ENCODE data around the gene NCR1.

NCR1 gene

GRCh38 chr19:54877471-54877870 is 28.5 kb upstream of the NCR1 start:
- TF ChIP-seq EZH2phosphoT487 (IDR thresholded peaks at IDR 0.05; ENCODE audit: borderline replicate concordance): no peak
- no peak for TF ChIP-seq CTCF (conservative IDR thresholded peaks at IDR 0.05; ENCODE audit: low read length)
- Histone ChIP-seq H3K79me2 (ENCODE audit: insufficient read depth, low read length) (no peaks in the 10 kb centered on the region), H2AFZ (ENCODE audit: low read length) (no peak overlapping the region), H3K36me3 (ENCODE audit: insufficient read depth, low read length) (no peaks in the 10 kb centered on the region), H3K9me3 (ENCODE audit: insufficient read depth, low read depth, low read length) (no peaks in the 10 kb centered on the region), H3K4me3 (ENCODE audit: low read length, poor library complexity, severe bottlenecking) (no peak overlapping the region), H4K20me1 (ENCODE audit: insufficient read depth, low read length, poor library complexity, severe bottlenecking) (no peaks in the 10 kb centered on the region), H3K9me2 (replicated peaks; ENCODE audit: low read depth, low read length) (no peaks in the 10 kb centered on the region), H3K27me3 (ENCODE audit: insufficient read depth, low read length, poor library complexity, severe bottlenecking) (no peaks in the 10 kb centered on the region), H3K9ac (ENCODE audit: low read depth, low read length, poor library complexity, severe bottlenecking) (no peak overlapping the region), H3F3A (ENCODE audit: low read depth) (no peaks in the 10 kb centered on the region), H3K4me1 (ENCODE audit: insufficient read depth, low read length, poor library complexity, severe bottlenecking) (no peaks in the 10 kb centered on the region), H3K4me2 (ENCODE audit: low read depth, low read length, poor library complexity, severe bottlenecking) (no peak overlapping the region)

- Histone ChIP-seq H3K27me3 (ENCODE audit: insufficient read depth, low read length, poor library complexity, severe bottlenecking) (no peaks in the 10 kb centered on the region), H3K9ac (ENCODE audit: low read depth, low read length, poor library complexity, severe bottlenecking) (no peak overlapping the region), H3K4me2 (ENCODE audit: low read depth, low read length, poor library complexity, severe bottlenecking) (no peak overlapping the region), H3K36me3 (ENCODE audit: insufficient read depth, low read length) (no peaks in the 10 kb centered on the region), H3K4me3 (ENCODE audit: low read length, poor library complexity, severe bottlenecking) (no peak overlapping the region), H2AFZ (ENCODE audit: low read length) (no peak overlapping the region), H4K20me1 (ENCODE audit: insufficient read depth, low read length, poor library complexity, severe bottlenecking) (no peaks in the 10 kb centered on the region), H3F3A (ENCODE audit: low read depth) (no peaks in the 10 kb centered on the region), H3K9me3 (ENCODE audit: insufficient read depth, low read depth, low read length) (no peaks in the 10 kb centered on the region), H3K4me1 (ENCODE audit: insufficient read depth, low read length, poor library complexity, severe bottlenecking) (no peaks in the 10 kb centered on the region), H3K9me2 (replicated peaks; ENCODE audit: low read depth, low read length) (no peaks in the 10 kb centered on the region), H3K79me2 (ENCODE audit: insufficient read depth, low read length) (no peaks in the 10 kb centered on the region)
- TF ChIP-seq EZH2phosphoT487 (IDR thresholded peaks at IDR 0.05; ENCODE audit: borderline replicate concordance) (no peak), CTCF (conservative IDR thresholded peaks at IDR 0.05; ENCODE audit: low read length) (no peak)
These were observed 24.1 kb upstream of the NCR1 start for GRCh38 chr19:54881884-54882283.

GRCh38 chr19:54882758-54883157 is 23.2 kb upstream of the NCR1 start:
- H3K36me3 ChIP-seq (ENCODE audit: insufficient read depth, low read length): no peaks in the 10 kb centered on the region
- H3K27me3 ChIP-seq (ENCODE audit: insufficient read depth, low read length, poor library complexity, severe bottlenecking): no peaks in the 10 kb centered on the region
- H4K20me1 ChIP-seq (ENCODE audit: insufficient read depth, low read length, poor library complexity, severe bottlenecking): no peaks in the 10 kb centered on the region
- H3K4me2 ChIP-seq (ENCODE audit: low read depth, low read length, poor library complexity, severe bottlenecking): peak overlapping the region; percentile 61
- no peak overlapping the region for H3K4me3 ChIP-seq (ENCODE audit: low read length, poor library complexity, severe bottlenecking)
- H3K9me3 ChIP-seq (ENCODE audit: insufficient read depth, low read depth, low read length): no peaks in the 10 kb centered on the region
- H3K4me1 ChIP-seq (ENCODE audit: insufficient read depth, low read length, poor library complexity, severe bottlenecking): no peaks in the 10 kb centered on the region
- no peaks in the 10 kb centered on the region for H3K79me2 ChIP-seq (ENCODE audit: insufficient read depth, low read length)
- H3K9ac ChIP-seq (ENCODE audit: low read depth, low read length, poor library complexity, severe bottlenecking): peak overlapping the region; percentile 56
- H2AFZ ChIP-seq (ENCODE audit: low read length): peak overlapping the region; percentile 80
- no peaks in the 10 kb centered on the region for H3F3A ChIP-seq (ENCODE audit: low read depth)
- no peaks in the 10 kb centered on the region for H3K9me2 ChIP-seq (replicated peaks; ENCODE audit: low read depth, low read length)
- TF ChIP-seq EZH2phosphoT487 (IDR thresholded peaks at IDR 0.05; ENCODE audit: borderline replicate concordance) (no peak), CTCF (conservative IDR thresholded peaks at IDR 0.05; ENCODE audit: low read length) (peak; percentile 50)
